T-helper 1 cell treated with Interleukin-12 subunit alpha and Interleukin-12 subunit beta and Interleukin-4 antibody, amounts not matched to agents 30 μg/mL and 1 μg/mL, for 36 hours (primary cell): ENCODE measurements around the gene VSIG2.

Experiments used
- H3K27ac Mint-ChIP-seq: one replicate; pipeline ENCODE4 v1.8.0; 2021; ENCODE audit warnings: mild to moderate bottlenecking, mixed read lengths
- H3K27me3 Mint-ChIP-seq: one replicate; pipeline ENCODE4 v1.8.0; 2021; ENCODE audit warnings: low read depth, mixed read lengths
- H3K36me3 Mint-ChIP-seq: one replicate; pipeline ENCODE4 v1.8.0; 2021; ENCODE audit warnings: low read depth, mixed read lengths
- H3K4me1 Mint-ChIP-seq: one replicate; pipeline ENCODE4 v1.8.0; 2021; ENCODE audit warnings: low read depth, mixed read lengths
- H3K4me3 Mint-ChIP-seq: one replicate; pipeline ENCODE4 v1.8.0; 2021; ENCODE audit warnings: mild to moderate bottlenecking, moderate library complexity, mixed read lengths
- H3K9me3 Mint-ChIP-seq: one replicate; pipeline ENCODE4 v1.8.0; 2021; ENCODE audit warnings: mixed read lengths

VSIG2 gene, protein sequence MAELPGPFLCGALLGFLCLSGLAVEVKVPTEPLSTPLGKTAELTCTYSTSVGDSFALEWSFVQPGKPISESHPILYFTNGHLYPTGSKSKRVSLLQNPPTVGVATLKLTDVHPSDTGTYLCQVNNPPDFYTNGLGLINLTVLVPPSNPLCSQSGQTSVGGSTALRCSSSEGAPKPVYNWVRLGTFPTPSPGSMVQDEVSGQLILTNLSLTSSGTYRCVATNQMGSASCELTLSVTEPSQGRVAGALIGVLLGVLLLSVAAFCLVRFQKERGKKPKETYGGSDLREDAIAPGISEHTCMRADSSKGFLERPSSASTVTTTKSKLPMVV

DNA sequence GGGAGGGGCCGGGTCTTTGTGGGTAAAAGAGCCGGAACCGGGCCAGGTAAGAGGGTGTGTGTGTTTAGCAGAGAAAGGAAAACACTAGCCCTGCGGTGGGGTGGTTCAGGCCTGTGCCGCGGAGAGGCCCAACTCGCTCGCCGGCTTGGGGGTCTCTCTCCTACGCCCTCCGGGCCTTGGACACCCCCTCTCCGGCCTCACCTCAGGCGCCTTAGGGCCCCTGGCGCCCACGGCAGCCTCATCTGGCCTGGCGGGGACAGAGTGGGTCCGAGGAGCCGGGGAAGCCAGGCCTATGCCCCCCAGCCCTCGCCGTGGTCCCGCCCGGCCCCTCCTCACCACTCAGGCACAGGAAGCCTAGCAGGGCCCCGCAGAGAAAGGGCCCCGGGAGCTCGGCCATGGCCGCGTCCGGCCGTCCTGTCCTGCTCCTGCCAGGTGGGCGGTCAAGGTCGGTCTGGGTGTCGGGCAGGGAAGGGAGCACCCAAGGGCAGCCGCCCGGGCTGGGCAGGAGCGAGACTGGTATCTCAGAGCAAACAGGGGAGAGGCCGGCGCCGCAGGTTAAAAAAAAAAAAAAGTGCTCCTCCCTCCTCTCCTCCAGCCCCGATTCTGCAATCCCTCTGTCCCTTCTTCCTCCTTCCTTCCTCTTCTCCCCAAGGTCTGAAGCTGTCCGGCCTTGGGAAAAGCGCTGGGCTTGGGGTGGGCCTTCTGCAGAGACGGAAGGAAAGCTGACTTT, at the start of gene VSIG2:
Gene VSIG2 (minus strand): TSS at position 515 of the 730 bp plus-strand sequence. CDS start 118 bp downstream, at position 397.
- Mint-ChIP-seq H3K27me3 (peaks cover 20% of the 10 kb centered on the region), H3K27ac (no peak within 1 kb of the TSS), H3K4me1 (peaks cover 11% of the 10 kb centered on the region), H3K36me3 (no peaks in the 10 kb centered on the region), H3K4me3 (no peak within 1 kb of the TSS), H3K9me3 (no peaks in the 10 kb centered on the region)

DNA sequence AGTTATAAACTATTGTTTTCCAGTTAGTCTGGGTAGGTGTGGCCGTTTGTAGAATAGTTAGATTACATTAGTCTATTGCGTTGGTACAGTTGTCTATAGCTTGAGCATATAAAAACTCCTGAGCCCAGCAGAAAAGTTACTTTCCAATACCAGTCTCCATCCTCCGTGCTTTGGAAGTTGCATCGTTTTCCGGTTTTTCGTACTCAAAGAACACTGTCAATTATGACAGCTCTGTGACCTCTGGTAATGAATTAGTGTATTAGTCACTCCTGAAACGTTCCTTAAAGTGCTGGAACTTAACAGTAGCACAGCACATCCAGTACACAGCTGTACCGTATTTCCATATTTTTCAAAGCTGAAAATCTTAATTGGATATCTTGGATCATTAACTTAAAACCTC, 49.0 kb upstream of the VSIG2 start:
- H3K27ac Mint-ChIP-seq = peak overlapping the region; percentile 86
- no peaks in the 10 kb centered on the region for H3K9me3 Mint-ChIP-seq
- H3K4me3 Mint-ChIP-seq = peak overlapping the region; percentile 82

DNA sequence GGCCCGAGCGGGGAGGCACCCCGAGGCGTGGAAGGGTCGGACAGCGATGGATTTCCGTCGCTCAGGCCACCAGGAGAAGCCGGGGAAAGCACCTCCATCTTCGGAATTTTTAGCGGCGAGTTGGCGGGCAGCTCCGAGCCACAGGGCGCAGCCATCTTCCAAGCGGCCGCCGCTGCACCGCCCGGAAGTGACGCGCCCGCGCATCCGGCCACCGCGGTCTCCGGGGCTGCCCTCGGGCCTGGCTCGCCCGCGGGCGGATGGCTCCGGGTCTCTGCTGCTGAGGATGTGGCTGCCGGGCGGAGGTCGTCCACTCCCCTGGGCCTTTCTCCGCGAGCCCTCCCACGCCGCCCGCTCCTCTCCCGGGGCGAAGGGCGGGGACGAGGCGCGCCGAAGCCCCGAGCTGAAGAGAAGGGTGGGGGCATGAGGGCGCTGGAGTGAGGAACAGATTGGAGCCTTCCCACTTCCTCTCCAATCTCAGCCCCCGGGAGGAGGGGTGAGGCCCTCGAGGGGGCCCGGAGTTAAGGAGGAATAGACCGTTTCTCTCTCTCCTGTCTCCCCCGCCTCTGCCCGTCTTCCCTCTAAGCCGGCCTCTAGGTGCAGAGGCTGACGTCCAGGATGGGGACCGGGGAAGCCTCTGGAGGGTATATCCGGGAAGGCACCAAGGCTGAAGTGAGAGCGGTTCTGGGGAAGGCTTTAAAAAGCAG, 48.3 kb upstream of the VSIG2 start, which contains the start of gene MSANTD2:
Gene MSANTD2 (minus strand): TSS at position 181 of the 704 bp plus-strand sequence. CDS start 26 bp downstream, at position 155.
- peak within 1 kb of the TSS; percentile 94 for H3K4me3 Mint-ChIP-seq
- no peaks in the 10 kb centered on the region for H3K36me3 Mint-ChIP-seq
- no peaks in the 10 kb centered on the region for H3K9me3 Mint-ChIP-seq
- peaks cover 22% of the 10 kb centered on the region for H3K4me1 Mint-ChIP-seq
- H3K27me3 Mint-ChIP-seq = peaks cover 21% of the 10 kb centered on the region
- peak within 1 kb of the TSS; percentile 95 for H3K27ac Mint-ChIP-seq

More for the DNA sequence above, 49.0 kb upstream of the VSIG2 start:
- Mint-ChIP-seq H3K4me1 (peaks cover 22% of the 10 kb centered on the region), H3K36me3 (no peaks in the 10 kb centered on the region), H3K27me3 (peaks cover 21% of the 10 kb centered on the region)

- Mint-ChIP-seq H3K36me3 (no peaks in the 10 kb centered on the region), H3K4me3 (peak overlapping the region; percentile 94), H3K27me3 (peaks cover 15% of the 10 kb centered on the region), H3K4me1 (peaks cover 22% of the 10 kb centered on the region), H3K9me3 (no peaks in the 10 kb centered on the region), H3K27ac (peak overlapping the region; percentile 95)
Measured at GRCh38 chr11:124799348-124800225, 47.5 kb upstream of the VSIG2 start.

- no peaks in the 10 kb centered on the region for H3K36me3 Mint-ChIP-seq
- peaks cover 15% of the 10 kb centered on the region for H3K27me3 Mint-ChIP-seq
- H3K9me3 Mint-ChIP-seq = no peaks in the 10 kb centered on the region
- peak overlapping the region; percentile 95 for H3K27ac Mint-ChIP-seq
- peak overlapping the region; percentile 94 for H3K4me3 Mint-ChIP-seq
- H3K4me1 Mint-ChIP-seq = peaks cover 22% of the 10 kb centered on the region
Measured at GRCh38 chr11:124798991-124799347, 46.9 kb upstream of the VSIG2 start.

- Mint-ChIP-seq H3K9me3 (no peaks in the 10 kb centered on the region), H3K4me3 (no peak overlapping the region), H3K4me1 (peaks cover 34% of the 10 kb centered on the region), H3K27me3 (no peaks in the 10 kb centered on the region), H3K27ac (no peak overlapping the region), H3K36me3 (no peaks in the 10 kb centered on the region)
Measured at GRCh38 chr11:124796312-124796711, 44.3 kb upstream of the VSIG2 start.

GRCh38 chr11:124793466-124794278, 41.6 kb upstream of the VSIG2 start:
- Mint-ChIP-seq H3K36me3 (no peaks in the 10 kb centered on the region), H3K4me1 (peaks cover 28% of the 10 kb centered on the region), H3K27ac (no peak overlapping the region), H3K27me3 (no peaks in the 10 kb centered on the region), H3K4me3 (no peak overlapping the region), H3K9me3 (no peaks in the 10 kb centered on the region)

DNA sequence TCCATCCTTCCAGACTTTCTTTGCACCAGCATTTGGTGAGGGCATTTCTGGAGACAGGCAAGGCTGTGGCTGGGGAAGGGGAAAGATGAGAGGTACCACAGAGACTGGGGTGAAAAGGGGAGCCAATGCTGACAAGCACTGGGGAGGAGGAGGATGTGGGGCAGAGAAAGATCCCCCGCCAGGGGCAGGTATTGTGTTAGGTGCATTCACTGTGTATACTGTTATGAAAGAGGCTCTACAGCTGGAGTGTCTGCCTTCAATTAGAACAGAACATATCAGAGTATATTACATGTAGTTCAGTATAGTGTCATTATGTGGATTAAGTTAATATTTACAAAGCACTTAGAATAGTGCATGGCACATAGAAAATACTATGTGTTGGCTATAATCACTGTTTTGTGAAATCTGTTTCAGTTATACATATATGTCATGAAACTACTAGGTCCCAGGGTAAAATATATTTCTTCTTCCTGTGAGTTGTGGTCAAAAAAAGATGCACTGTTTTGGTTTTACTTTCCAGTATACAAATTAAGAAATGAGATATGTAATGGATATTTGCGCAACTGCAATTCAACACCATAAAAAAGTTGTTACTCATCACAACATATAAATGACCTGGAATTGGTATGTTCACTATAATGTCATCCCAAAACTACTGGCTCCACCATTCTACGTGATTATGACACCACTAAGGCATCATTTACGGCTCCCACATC, 39.7 kb upstream of the VSIG2 start:
- peaks cover 22% of the 10 kb centered on the region for H3K4me1 Mint-ChIP-seq
- H3K9me3 Mint-ChIP-seq = no peaks in the 10 kb centered on the region
- H3K36me3 Mint-ChIP-seq = no peaks in the 10 kb centered on the region
- H3K27me3 Mint-ChIP-seq = no peaks in the 10 kb centered on the region
- no peak overlapping the region for H3K4me3 Mint-ChIP-seq
- peak overlapping the region; percentile 60 for H3K27ac Mint-ChIP-seq

DNA sequence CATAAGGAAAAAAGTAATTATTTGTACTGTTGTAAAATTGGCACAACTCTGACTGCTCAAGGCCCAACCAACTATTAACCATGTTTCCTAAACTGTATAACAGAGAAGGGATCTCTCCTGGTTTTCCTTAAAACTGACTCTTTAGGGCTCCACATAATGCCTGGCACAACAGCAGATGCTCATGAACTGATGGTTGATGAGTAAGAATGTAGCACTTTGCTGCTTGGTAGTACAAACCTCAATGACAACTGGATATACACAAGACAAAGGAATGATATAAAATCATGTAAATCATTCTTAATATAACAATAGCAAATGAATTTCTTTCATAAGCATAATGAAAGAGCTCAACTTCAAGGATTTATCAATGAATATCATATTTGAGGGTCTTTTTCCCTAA, 36.5 kb upstream of the VSIG2 start:
- Mint-ChIP-seq H3K27me3 (no peaks in the 10 kb centered on the region), H3K4me1 (peaks cover 22% of the 10 kb centered on the region), H3K4me3 (no peak overlapping the region), H3K9me3 (no peaks in the 10 kb centered on the region), H3K27ac (no peak overlapping the region), H3K36me3 (no peaks in the 10 kb centered on the region)

- Mint-ChIP-seq H3K9me3 (no peaks in the 10 kb centered on the region), H3K4me3 (no peak overlapping the region), H3K4me1 (no peaks in the 10 kb centered on the region), H3K27ac (no peak overlapping the region), H3K27me3 (no peaks in the 10 kb centered on the region), H3K36me3 (no peaks in the 10 kb centered on the region)
Measured at GRCh38 chr11:124784051-124784450, 32.0 kb upstream of the VSIG2 start.

GRCh38 chr11:124783002-124783401, 30.9 kb upstream of the VSIG2 start:
- no peaks in the 10 kb centered on the region for H3K27me3 Mint-ChIP-seq
- H3K4me3 Mint-ChIP-seq = no peak overlapping the region
- no peaks in the 10 kb centered on the region for H3K4me1 Mint-ChIP-seq
- peaks cover 6% of the 10 kb centered on the region for H3K36me3 Mint-ChIP-seq
- H3K9me3 Mint-ChIP-seq = no peaks in the 10 kb centered on the region
- no peak overlapping the region for H3K27ac Mint-ChIP-seq

- no peak overlapping the region for H3K4me3 Mint-ChIP-seq
- no peaks in the 10 kb centered on the region for H3K9me3 Mint-ChIP-seq
- H3K27ac Mint-ChIP-seq = no peak overlapping the region
- no peaks in the 10 kb centered on the region for H3K27me3 Mint-ChIP-seq
- H3K36me3 Mint-ChIP-seq = peaks cover 12% of the 10 kb centered on the region
- peaks cover 11% of the 10 kb centered on the region for H3K4me1 Mint-ChIP-seq
Measured at GRCh38 chr11:124779568-124779967, 27.5 kb upstream of the VSIG2 start.

GRCh38 chr11:124778281-124778680, 26.2 kb upstream of the VSIG2 start:
- H3K27ac Mint-ChIP-seq = no peak overlapping the region
- H3K9me3 Mint-ChIP-seq = no peaks in the 10 kb centered on the region
- no peak overlapping the region for H3K4me3 Mint-ChIP-seq
- no peaks in the 10 kb centered on the region for H3K27me3 Mint-ChIP-seq
- peaks cover 12% of the 10 kb centered on the region for H3K36me3 Mint-ChIP-seq
- H3K4me1 Mint-ChIP-seq = peaks cover 11% of the 10 kb centered on the region
